H9 (cell line): ENCODE data around the gene LINC00305. TPM values are rescaled to one million over a fixed set of nuclear protein-coding genes. Genes with fewer than 3 reads are reported as not detected.

Experiments
- DNase-seq: peaks from one replicate; pipeline ENCODE4 v3.0.0-alpha.2; 2017
- H2AFZ ChIP-seq: one replicate; pipeline ENCODE4 v1.6.1; 2013; ENCODE audit warnings: mild to moderate bottlenecking, low read length, control low read depth, moderate library complexity
- H2AK5ac ChIP-seq: 2 replicates; pipeline ENCODE4 v1.6.1; 2013; ENCODE audit warnings: low read length, control low read depth, mixed read lengths; ENCODE audit not compliant: insufficient read length
- H2BK120ac ChIP-seq: one replicate; pipeline ENCODE4 v1.6.1; 2013; ENCODE audit warnings: low read depth, mild to moderate bottlenecking, low read length, control low read depth, inconsistent platforms; ENCODE audit not compliant: poor library complexity, severe bottlenecking
- H2BK12ac ChIP-seq: 2 replicates; pipeline ENCODE4 v1.6.1; 2013; ENCODE audit warnings: low read length, control low read depth, mixed read lengths, low read depth; ENCODE audit not compliant: insufficient read length
- H2BK15ac ChIP-seq: 2 replicates; pipeline ENCODE4 v1.6.1; 2013; ENCODE audit warnings: low read depth, low read length, control low read depth
- H2BK20ac ChIP-seq: one replicate; pipeline ENCODE4 v1.6.1; 2013; ENCODE audit warnings: low read depth, mild to moderate bottlenecking, low read length, control low read depth, inconsistent platforms; ENCODE audit not compliant: poor library complexity, severe bottlenecking
- H2BK5ac ChIP-seq: 2 replicates; pipeline ENCODE4 v1.6.1; 2013; ENCODE audit warnings: low read length, control low read depth, mixed read lengths; ENCODE audit not compliant: insufficient read length
- H3K14ac ChIP-seq: 2 replicates; pipeline ENCODE4 v1.6.1; 2013; ENCODE audit warnings: low read length, control low read depth; ENCODE audit not compliant: insufficient read depth
- H3K18ac ChIP-seq: 2 replicates; pipeline ENCODE4 v1.6.1; 2013; ENCODE audit warnings: low read depth, mild to moderate bottlenecking, mixed read lengths, low read length, control low read depth; ENCODE audit not compliant: insufficient read length
- H3K23ac ChIP-seq: 2 replicates; pipeline ENCODE4 v1.6.1; 2013; ENCODE audit warnings: low read length, control low read depth, mixed read lengths, low read depth; ENCODE audit not compliant: insufficient read length
- H3K23me2 ChIP-seq: 2 replicates; pipeline ENCODE4 v1.6.1; 2013; ENCODE audit warnings: low read depth, mild to moderate bottlenecking, mixed read lengths, low read length, control low read depth; ENCODE audit not compliant: insufficient read length, poor library complexity, severe bottlenecking
- H3K27ac ChIP-seq: 2 replicates; pipeline ENCODE4 v1.5.1; 2013; ENCODE audit warnings: low read length, control low read depth, mixed read lengths, low read depth; ENCODE audit not compliant: insufficient read length
- H3K27me3 ChIP-seq: 2 replicates; pipeline ENCODE4 v1.6.1; 2013; ENCODE audit warnings: low read length, control low read depth, inconsistent platforms; ENCODE audit not compliant: insufficient read depth
- H3K4ac ChIP-seq: 2 replicates; pipeline ENCODE4 v1.6.1; 2013; ENCODE audit warnings: low read depth, mild to moderate bottlenecking, control low read depth, inconsistent platforms, low read length, moderate library complexity
- H3K4me1 ChIP-seq: 2 replicates; pipeline ENCODE4 v1.6.1; 2013; ENCODE audit warnings: low read length, control low read depth, inconsistent platforms; ENCODE audit not compliant: insufficient read depth
- H3K4me2 ChIP-seq: 2 replicates; pipeline ENCODE4 v1.6.1; 2013; ENCODE audit warnings: low read length, control low read depth, mixed read lengths; ENCODE audit not compliant: insufficient read length, insufficient read depth
- H3K56ac ChIP-seq: 2 replicates; pipeline ENCODE4 v1.6.1; 2013; ENCODE audit warnings: low read depth, mild to moderate bottlenecking, mixed read lengths, low read length, control low read depth; ENCODE audit not compliant: insufficient read length
- H3K79me1 ChIP-seq: 2 replicates; pipeline ENCODE4 v1.6.1; 2013; ENCODE audit warnings: low read depth, mild to moderate bottlenecking, moderate library complexity, low read length, control low read depth, inconsistent platforms; ENCODE audit not compliant: insufficient read depth, poor library complexity, severe bottlenecking
- H3K79me2 ChIP-seq: 2 replicates; pipeline ENCODE4 v1.6.1; 2013; ENCODE audit warnings: low read length, control low read depth, inconsistent platforms; ENCODE audit not compliant: insufficient read depth
- H3K9ac ChIP-seq: 2 replicates; pipeline ENCODE4 v1.6.1; 2013; ENCODE audit warnings: low read length, control low read depth, mixed read lengths; ENCODE audit not compliant: insufficient read length; ENCODE audit errors: extremely low read depth
- H3K9me3 ChIP-seq: one replicate; pipeline ENCODE4 v1.6.1; 2013; ENCODE audit warnings: low read depth, low read length, inconsistent platforms; ENCODE audit not compliant: control insufficient read depth
- H3T11ph ChIP-seq: one replicate; pipeline ENCODE4 v1.6.1; 2013; ENCODE audit warnings: mild to moderate bottlenecking, low read length, control low read depth, inconsistent platforms
- H4K20me1 ChIP-seq: one replicate; pipeline ENCODE4 v1.6.1; 2013; ENCODE audit not compliant: control insufficient read depth, insufficient read length, insufficient read depth
- H4K5ac ChIP-seq: 2 replicates; pipeline ENCODE4 v1.6.1; 2013; ENCODE audit warnings: low read depth, mild to moderate bottlenecking, mixed read lengths, low read length, control low read depth; ENCODE audit not compliant: insufficient read length
- H4K8ac ChIP-seq: replicated peaks from 2 replicates; pipeline ENCODE4 v1.6.1; 2013; ENCODE audit warnings: low read length, control low read depth, mixed read lengths, low read depth; ENCODE audit not compliant: insufficient read length
- H4K91ac ChIP-seq: 2 replicates; pipeline ENCODE4 v1.6.1; 2013; ENCODE audit warnings: low read depth, mild to moderate bottlenecking, moderate library complexity, mixed read lengths, low read length, control low read depth; ENCODE audit not compliant: insufficient read length
- H3K27ac Mint-ChIP-seq, 3 experiments: 2 replicates in 2 of 3; 3 replicates in 1 of 3; pipeline ENCODE4 v1.8.0; 2020 to 2021; ENCODE audit warnings: mixed read lengths in 3 of 3, mild to moderate bottlenecking in 1 of 3, moderate library complexity in 1 of 3
- H3K27me3 Mint-ChIP-seq: 2 replicates; pipeline ENCODE4 v1.8.0; 2021; ENCODE audit warnings: low read depth, mild to moderate bottlenecking, moderate library complexity, mixed read lengths
- H3K36me3 Mint-ChIP-seq, 3 experiments: 2 replicates in 2 of 3; 3 replicates in 1 of 3; pipeline ENCODE4 v1.8.0; 2020 to 2021; ENCODE audit warnings: low read depth in 3 of 3, mixed read lengths in 3 of 3; ENCODE audit not compliant: insufficient read depth in 1 of 3
- H3K4me1 Mint-ChIP-seq, 2 experiments: 2 replicates each; pipeline ENCODE4 v1.8.0; 2020; ENCODE audit warnings: mixed read lengths in 2 of 2
- H3K4me3 Mint-ChIP-seq, 2 experiments: 2 replicates in 1 of 2; 3 replicates in 1 of 2; pipeline ENCODE4 v1.8.0; 2020 to 2021; ENCODE audit warnings: mild to moderate bottlenecking in 2 of 2, mixed read lengths in 2 of 2, moderate library complexity in 1 of 2
- H3K9me3 Mint-ChIP-seq, 2 experiments: 2 replicates in 1 of 2; 3 replicates in 1 of 2; pipeline ENCODE4 v1.8.0; 2020; ENCODE audit warnings: mild to moderate bottlenecking in 2 of 2, mixed read lengths in 2 of 2, moderate library complexity in 1 of 2
- CTCF ChIP-seq: fragments of 200-600 bp; sonication (generic); conservative IDR thresholded peaks from 3 replicates; pipeline ENCODE4 v1.8.0; 2021; ENCODE audit warnings: antibody characterized with exemption, mild to moderate bottlenecking
- WGBS: extraction: QIAGEN DNeasy Blood & Tissue Kit; methylation state at CpG from one replicate; pipeline ENCODE4 v1.1.7; 2013; ENCODE audit warnings: missing lambda C conversion rate, low lambda C conversion rate, mixed read lengths; ENCODE audit not compliant: insufficient read length; ENCODE audit errors: extremely low coverage; 5-methylcytosine and 5-hydroxymethylcytosine counted together
- total RNA-seq: library from RNA; stranded (reverse); gene quantifications from 2 replicates; pipeline ENCODE4 v1.2.1, GENCODE V29; 2021

Gene LINC00305
- total RNA-seq, 1 experiment from 2014 or later, result not detected

GRCh38 chr18:64032312-64032711 lies 116.6 kb downstream of the LINC00305 start:
- H3K9me3 ChIP-seq, result no peaks in the 10 kb centered on the region
- H3K27ac ChIP-seq, result no peak overlapping the region
- H3K23ac ChIP-seq, result no peak overlapping the region
- Mint-ChIP-seq H3K4me1 (peaks cover 11 to 13% of the 10 kb centered on the region in 2 experiments), H3K4me3 (no peak overlapping the region), H3K27ac (no peak overlapping the region), H3K36me3 (no peaks in the 10 kb centered on the region; a peak in 1 of 7 replicates), H3K27me3 (no peaks in the 10 kb centered on the region; the same call in 1 of the 2 replicates), H3K9me3 (no peaks in the 10 kb centered on the region; a peak in 3 of 5 replicates)
- no peak overlapping the region for H3K56ac ChIP-seq
- no peaks in the 10 kb centered on the region for H4K20me1 ChIP-seq
- H3K4me2 ChIP-seq, result no peak overlapping the region
- H3K27me3 ChIP-seq, result no peaks in the 10 kb centered on the region
- H3K4me1 ChIP-seq, result no peaks in the 10 kb centered on the region; the same call in 1 of the 2 replicates
- H3K14ac ChIP-seq, result no peak overlapping the region
- H3K4ac ChIP-seq, result no peak overlapping the region
- no peak overlapping the region for H2BK12ac ChIP-seq
- H2AK5ac ChIP-seq, result no peak overlapping the region
- no peak overlapping the region for H4K5ac ChIP-seq
- no peak overlapping the region for H4K8ac ChIP-seq
- H2AFZ ChIP-seq, result no peak overlapping the region
- H3K23me2 ChIP-seq, result no peaks in the 10 kb centered on the region
- H2BK15ac ChIP-seq, result no peak overlapping the region
- no peaks in the 10 kb centered on the region for H3K79me1 ChIP-seq
- no peak overlapping the region for H3K18ac ChIP-seq
- no peak overlapping the region for H2BK20ac ChIP-seq
- WGBS, result no CpG with 5 or more reads among the region's 6 CpGs
- no peak overlapping the region for H2BK5ac ChIP-seq
- no peak overlapping the region for H4K91ac ChIP-seq
- H3K79me2 ChIP-seq, result no peaks in the 10 kb centered on the region
- no peak overlapping the region for H3K9ac ChIP-seq
- H3T11ph ChIP-seq, result no peak overlapping the region
- H2BK120ac ChIP-seq, result no peak overlapping the region
- DNase-seq, result no peak
- no peak for TF ChIP-seq CTCF
